Keratinocyte (primary cell): ENCODE data around the gene PIK3CG.

Experiments
- EZH2 ChIP-seq: IDR thresholded peaks from one replicate; pipeline ENCODE4 v1.6.1; 2012; ENCODE audit warnings: inconsistent platforms, mild to moderate bottlenecking, low read length, moderate library complexity
- TF ChIP-seq, protein P1 (sequence below), 3 experiments: IDR thresholded peaks in 1 of 3; conservative IDR thresholded peaks in 1 of 3; optimal IDR thresholded peaks in 1 of 3; 2 replicates in 2 of 3; 3 replicates in 1 of 3; pipeline versions ENCODE3 to v1.5.1; 2011; ENCODE audit warnings: low read length in 3 of 3, mild to moderate bottlenecking in 3 of 3, moderate library complexity in 2 of 3, control low read depth in 1 of 3, inconsistent platforms in 1 of 3; ENCODE audit not compliant: insufficient read depth in 2 of 3; ENCODE audit errors: extremely low read depth in 1 of 3

DNA sequence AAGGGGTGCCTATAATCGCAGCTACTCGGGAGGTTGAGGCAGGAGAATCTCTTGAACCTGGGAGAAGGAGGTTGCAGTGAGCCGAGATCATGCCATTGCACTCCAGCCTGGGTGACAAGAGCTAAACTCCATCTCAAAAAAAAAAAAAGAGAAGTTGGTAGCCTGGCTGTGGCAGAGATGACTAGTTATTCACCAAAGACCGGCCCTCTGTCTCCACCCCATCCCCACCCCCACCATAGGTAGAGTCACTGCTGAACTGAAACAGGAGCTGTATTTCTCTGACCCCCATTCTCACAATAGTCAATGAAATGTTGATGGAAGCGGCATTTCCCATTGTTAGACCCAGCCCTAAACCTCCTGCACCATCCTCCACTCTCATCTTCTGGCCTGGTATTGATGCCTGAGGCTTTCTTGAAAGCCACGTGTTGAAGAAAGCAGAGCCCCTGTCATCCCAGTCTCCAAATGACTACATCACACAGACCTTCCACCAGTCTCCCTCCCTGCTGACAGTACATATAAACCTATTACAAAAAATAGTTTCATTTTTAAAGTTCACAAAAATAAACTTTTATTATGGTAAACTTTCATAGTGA is 9.4 kb upstream of the PIK3CG start:
- TF ChIP-seq, protein P1, sequence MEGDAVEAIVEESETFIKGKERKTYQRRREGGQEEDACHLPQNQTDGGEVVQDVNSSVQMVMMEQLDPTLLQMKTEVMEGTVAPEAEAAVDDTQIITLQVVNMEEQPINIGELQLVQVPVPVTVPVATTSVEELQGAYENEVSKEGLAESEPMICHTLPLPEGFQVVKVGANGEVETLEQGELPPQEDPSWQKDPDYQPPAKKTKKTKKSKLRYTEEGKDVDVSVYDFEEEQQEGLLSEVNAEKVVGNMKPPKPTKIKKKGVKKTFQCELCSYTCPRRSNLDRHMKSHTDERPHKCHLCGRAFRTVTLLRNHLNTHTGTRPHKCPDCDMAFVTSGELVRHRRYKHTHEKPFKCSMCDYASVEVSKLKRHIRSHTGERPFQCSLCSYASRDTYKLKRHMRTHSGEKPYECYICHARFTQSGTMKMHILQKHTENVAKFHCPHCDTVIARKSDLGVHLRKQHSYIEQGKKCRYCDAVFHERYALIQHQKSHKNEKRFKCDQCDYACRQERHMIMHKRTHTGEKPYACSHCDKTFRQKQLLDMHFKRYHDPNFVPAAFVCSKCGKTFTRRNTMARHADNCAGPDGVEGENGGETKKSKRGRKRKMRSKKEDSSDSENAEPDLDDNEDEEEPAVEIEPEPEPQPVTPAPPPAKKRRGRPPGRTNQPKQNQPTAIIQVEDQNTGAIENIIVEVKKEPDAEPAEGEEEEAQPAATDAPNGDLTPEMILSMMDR (optimal IDR thresholded peaks at IDR 0.05 in 1 of 3, IDR thresholded peaks at IDR 0.05 in 1 of 3, conservative IDR thresholded peaks at IDR 0.05 in 1 of 3; ENCODE audit: extremely low read depth in 1 of 3, insufficient read depth in 2 of 3, low read length in 3 of 3): no peak
- no peak for TF ChIP-seq EZH2
